ENCODE measurements around the gene NSUN3.

DNA sequence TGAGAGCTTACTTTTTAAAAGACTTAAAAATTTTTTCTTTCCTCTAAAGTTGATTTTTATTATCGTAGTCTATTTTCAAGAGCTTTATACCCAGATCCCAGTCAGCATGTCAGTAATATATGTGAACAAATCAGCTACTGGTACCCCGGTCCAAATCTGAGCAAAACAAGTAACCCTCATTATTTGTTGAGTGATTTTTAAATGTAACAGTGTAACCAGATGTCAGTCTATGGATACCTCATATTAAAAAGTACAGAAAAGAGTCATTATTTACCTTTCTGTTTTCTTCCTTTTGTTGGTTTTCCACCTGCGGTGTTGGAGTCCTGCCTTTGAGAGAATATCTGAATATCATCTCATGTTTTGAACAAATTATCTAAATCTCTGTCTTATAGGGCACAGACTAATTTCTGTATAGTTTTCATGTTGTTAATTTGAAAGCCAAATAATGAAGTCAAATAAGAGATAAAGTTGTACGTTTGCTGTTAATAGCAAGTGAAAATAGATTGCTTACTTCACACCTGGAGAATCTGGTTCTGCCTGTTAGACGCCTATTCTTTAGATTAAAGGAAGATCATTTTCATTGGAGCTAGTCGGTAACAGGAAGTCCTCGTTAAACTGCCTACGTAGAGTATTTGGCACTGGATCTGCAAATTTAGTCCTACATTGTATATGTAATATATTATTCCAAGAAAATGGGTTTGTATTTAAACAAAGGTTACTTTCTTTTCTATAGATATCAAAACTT is 34.6 kb upstream of the NSUN3 start, which contains the start of gene STX19:
- no peak for TF ChIP-seq CTCF (IDR thresholded peaks at IDR 0.05)
- no peak for TF ChIP-seq POLR2A (IDR thresholded peaks at IDR 0.05)
- TF ChIP-seq EP300 (IDR thresholded peaks at IDR 0.05), result no peak
